ENCODE results near the gene UQCRQ. TPM values are rescaled to one million over a fixed set of nuclear protein-coding genes. Genes with fewer than 3 reads are reported as not detected.

Gene UQCRQ
- total and polyA plus RNA-seq, 2 of the 13 experiments (the other 11 are each of a cell fraction or from before 2014, with no cell fraction given), result 257 to 575 TPM

DNA sequence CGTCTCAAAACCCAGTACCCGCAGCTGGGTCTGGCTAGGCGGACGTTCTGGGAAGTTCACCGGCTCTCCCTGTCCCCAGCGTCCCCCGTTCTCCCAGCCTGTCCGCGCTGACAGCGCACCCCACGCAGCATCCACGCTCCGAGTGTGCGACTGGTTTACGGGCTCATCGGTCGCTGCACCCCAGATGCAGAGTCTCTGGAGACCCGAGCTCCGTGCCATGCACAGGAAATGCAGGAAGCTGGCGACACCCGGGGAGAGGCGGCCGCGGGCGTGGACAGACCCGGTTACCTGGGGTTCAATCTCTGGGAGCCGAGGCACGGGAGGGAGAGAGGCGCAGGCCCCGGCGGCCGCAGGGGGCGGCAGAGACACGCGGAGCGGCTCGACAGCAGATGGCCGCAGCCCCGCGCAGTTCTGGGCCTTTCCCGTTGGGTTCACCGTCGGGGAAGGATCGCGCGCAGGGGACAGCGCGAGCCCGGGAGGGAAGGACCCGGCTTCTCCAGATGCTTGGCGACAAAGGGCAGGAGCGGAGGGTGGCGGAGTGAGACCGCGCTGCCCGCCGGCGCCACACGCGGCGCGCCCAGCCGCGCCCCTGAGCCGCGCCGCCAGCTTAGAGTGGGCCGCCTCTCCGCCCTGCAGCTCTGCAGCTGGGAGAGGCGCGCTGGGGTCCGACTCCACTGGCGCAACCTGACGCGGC is 36.6 kb upstream of the UQCRQ start (continued):
- TF ChIP-seq, protein P1, sequence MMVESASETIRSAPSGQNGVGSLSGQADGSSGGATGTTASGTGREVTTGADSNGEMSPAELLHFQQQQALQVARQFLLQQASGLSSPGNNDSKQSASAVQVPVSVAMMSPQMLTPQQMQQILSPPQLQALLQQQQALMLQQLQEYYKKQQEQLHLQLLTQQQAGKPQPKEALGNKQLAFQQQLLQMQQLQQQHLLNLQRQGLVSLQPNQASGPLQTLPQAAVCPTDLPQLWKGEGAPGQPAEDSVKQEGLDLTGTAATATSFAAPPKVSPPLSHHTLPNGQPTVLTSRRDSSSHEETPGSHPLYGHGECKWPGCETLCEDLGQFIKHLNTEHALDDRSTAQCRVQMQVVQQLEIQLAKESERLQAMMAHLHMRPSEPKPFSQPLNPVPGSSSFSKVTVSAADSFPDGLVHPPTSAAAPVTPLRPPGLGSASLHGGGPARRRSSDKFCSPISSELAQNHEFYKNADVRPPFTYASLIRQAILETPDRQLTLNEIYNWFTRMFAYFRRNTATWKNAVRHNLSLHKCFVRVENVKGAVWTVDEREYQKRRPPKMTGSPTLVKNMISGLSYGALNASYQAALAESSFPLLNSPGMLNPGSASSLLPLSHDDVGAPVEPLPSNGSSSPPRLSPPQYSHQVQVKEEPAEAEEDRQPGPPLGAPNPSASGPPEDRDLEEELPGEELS (CRISPR knock-in tag; IDR thresholded peaks at IDR 0.05), result peak; percentile 57
- TF ChIP-seq PHF21A (CRISPR knock-in tag; IDR thresholded peaks at IDR 0.05) (peak; percentile 39; the same call in 1 of the 2 replicates), KMT2B (CRISPR knock-in tag; IDR thresholded peaks at IDR 0.05) (no peak), CENPT (CRISPR knock-in tag; IDR thresholded peaks at IDR 0.05; ENCODE audit: low read depth) (no peak), PITX1 (CRISPR knock-in tag; IDR thresholded peaks at IDR 0.05) (no peak; the same call in 1 of the 2 replicates), KDM5B (CRISPR knock-in tag; IDR thresholded peaks at IDR 0.05; ENCODE audit: borderline replicate concordance) (peak; percentile 9), KDM6A (CRISPR knock-in tag; IDR thresholded peaks at IDR 0.05; ENCODE audit: low read depth) (no peak), ZNF773 (CRISPR knock-in tag; IDR thresholded peaks at IDR 0.05; ENCODE audit: borderline replicate concordance) (0 out of 2 replicates have a peak, but pooled peaks have one; percentile 31), SIX4 (CRISPR knock-in tag; IDR thresholded peaks at IDR 0.05) (no peak), ADNP (CRISPR knock-in tag; IDR thresholded peaks at IDR 0.05) (no peak), TAF15 (IDR thresholded peaks at IDR 0.05; ENCODE audit: low read depth, low read length, poor library complexity, severe bottlenecking) (peak; percentile 97), SYNCRIP (IDR thresholded peaks at IDR 0.05; ENCODE audit: insufficient read depth, low read depth, low read length) (no peak), ZMYM2 (CRISPR knock-in tag; IDR thresholded peaks at IDR 0.05) (0 out of 2 replicates have a peak, but pooled peaks have one; percentile 58), KLF12 (CRISPR knock-in tag; IDR thresholded peaks at IDR 0.05; ENCODE audit: borderline replicate concordance) (no peak), TARDBP (CRISPR knock-in tag; IDR thresholded peaks at IDR 0.05) (peak; percentile 44; the same call in 1 of the 2 replicates), FOXK1 (CRISPR knock-in tag; IDR thresholded peaks at IDR 0.05; ENCODE audit: borderline replicate concordance, low read depth) (no peak), ZNF546 (CRISPR knock-in tag; conservative IDR thresholded peaks at IDR 0.05) (peak; percentile 87; the same call in 1 of the 2 replicates), SNAI1 (CRISPR knock-in tag; IDR thresholded peaks at IDR 0.05; ENCODE audit: borderline replicate concordance) (no peak), MIER3 (CRISPR knock-in tag; IDR thresholded peaks at IDR 0.05; ENCODE audit: borderline replicate concordance) (no peak), ZNF780A (CRISPR knock-in tag; IDR thresholded peaks at IDR 0.05) (0 out of 2 replicates have a peak, but pooled peaks have one; percentile 49), SAP130 (CRISPR knock-in tag; IDR thresholded peaks at IDR 0.05; ENCODE audit: low read depth) (peak; percentile 14; the same call in 1 of the 2 replicates), TBX3 (IDR thresholded peaks at IDR 0.05; ENCODE audit: borderline replicate concordance) (no peak), ZFP90 (CRISPR knock-in tag; IDR thresholded peaks at IDR 0.05; ENCODE audit: borderline replicate concordance) (peak; percentile 58; the same call in 1 of the 2 replicates)
- TF ChIP-seq, protein P2, sequence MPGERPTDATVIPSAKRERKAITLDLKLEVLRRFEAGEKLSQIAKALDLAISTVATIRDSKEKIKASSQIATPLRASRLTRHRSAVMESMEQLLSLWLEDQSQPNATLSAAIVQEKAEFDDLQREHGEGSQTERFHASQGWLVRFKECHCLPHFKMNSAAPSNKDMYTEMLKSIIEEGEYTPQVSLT (CRISPR knock-in tag; IDR thresholded peaks at IDR 0.05; ENCODE audit: borderline replicate concordance, low read depth), result no peak
- TF ChIP-seq, protein P3, sequence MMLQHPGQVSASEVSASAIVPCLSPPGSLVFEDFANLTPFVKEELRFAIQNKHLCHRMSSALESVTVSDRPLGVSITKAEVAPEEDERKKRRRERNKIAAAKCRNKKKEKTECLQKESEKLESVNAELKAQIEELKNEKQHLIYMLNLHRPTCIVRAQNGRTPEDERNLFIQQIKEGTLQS (CRISPR knock-in tag; IDR thresholded peaks at IDR 0.05), result no peak
- TF ChIP-seq, protein P4, sequence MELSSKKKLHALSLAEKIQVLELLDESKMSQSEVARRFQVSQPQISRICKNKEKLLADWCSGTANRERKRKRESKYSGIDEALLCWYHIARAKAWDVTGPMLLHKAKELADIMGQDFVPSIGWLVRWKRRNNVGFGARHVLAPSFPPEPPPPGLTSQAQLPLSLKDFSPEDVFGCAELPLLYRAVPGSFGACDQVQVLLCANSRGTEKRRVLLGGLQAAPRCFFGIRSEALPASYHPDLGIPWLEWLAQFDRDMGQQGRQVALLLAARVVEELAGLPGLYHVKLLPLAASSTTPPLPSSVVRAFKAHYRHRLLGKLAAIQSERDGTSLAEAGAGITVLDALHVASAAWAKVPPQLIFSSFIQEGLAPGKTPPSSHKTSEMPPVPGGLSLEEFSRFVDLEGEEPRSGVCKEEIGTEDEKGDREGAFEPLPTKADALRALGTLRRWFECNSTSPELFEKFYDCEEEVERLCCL (CRISPR knock-in tag; IDR thresholded peaks at IDR 0.05; ENCODE audit: borderline replicate concordance), result no peak
